SK-N-SH treated with all-trans-retinoic acid at 6 μM for 48 hours (cell line): ENCODE measurements around the gene UBA7.
"Not testable (repeated sequence)": the region's sequence is repeated elsewhere in the genome, so short reads cannot be mapped to it uniquely, and the experiment has no call there.

Source experiments
- ATAC-seq: fragments of 200-7000 bp; cut with Tn5 transposase; 3 replicates; pipeline ENCODE4 v1.9.1; 2020; ENCODE audit warnings: mild to moderate bottlenecking, moderate library complexity
- ARNTL ChIP-seq: fragments of 450-650 bp; formaldehyde crosslinking; IDR thresholded peaks from 2 replicates; pipeline ENCODE4 v1.5.0; 2020; ENCODE audit warnings: low read depth, mild to moderate bottlenecking, moderate library complexity, borderline replicate concordance
- BACH2 ChIP-seq: fragments of 250-450 bp; sonication (Bioruptor Pico); IDR thresholded peaks from 2 replicates; pipeline ENCODE4 v1.9.0; 2021; ENCODE audit warnings: mild to moderate bottlenecking, borderline replicate concordance
- CSDC2 ChIP-seq: fragments of 250-450 bp; sonication (Bioruptor Pico); IDR thresholded peaks from 2 replicates; pipeline ENCODE4 v1.5.0; 2020; ENCODE audit warnings: mild to moderate bottlenecking, moderate library complexity
- ESRRG ChIP-seq: fragments of 250-450 bp; sonication (Bioruptor Pico); IDR thresholded peaks from 2 replicates; pipeline ENCODE4 v1.6.1; 2021; ENCODE audit warnings: mild to moderate bottlenecking
- GLIS3 ChIP-seq: fragments of 250-450 bp; sonication (Bioruptor Pico); IDR thresholded peaks from 2 replicates; pipeline ENCODE4 v1.5.0; 2020; ENCODE audit warnings: mild to moderate bottlenecking, moderate library complexity
- ISL1 ChIP-seq: fragments of 250-450 bp; sonication (Bioruptor Pico); IDR thresholded peaks from 2 replicates; pipeline ENCODE4 v2.1.2; 2022; ENCODE audit warnings: mild to moderate bottlenecking, moderate library complexity
- OSR1 ChIP-seq: fragments of 250-450 bp; sonication (Bioruptor Pico); IDR thresholded peaks from 2 replicates; pipeline ENCODE4 v1.8.0; 2022; ENCODE audit warnings: moderate library complexity, mild to moderate bottlenecking, inconsistent platforms
- PATZ1 ChIP-seq: fragments of 250-450 bp; sonication (Bioruptor Pico); IDR thresholded peaks from 2 replicates; pipeline ENCODE4 v1.8.0; 2020; ENCODE audit warnings: mild to moderate bottlenecking, moderate library complexity, borderline replicate concordance
- POU6F1 ChIP-seq: fragments of 250-450 bp; sonication (Bioruptor Pico); IDR thresholded peaks from 2 replicates; pipeline ENCODE4 v1.8.0; 2021; ENCODE audit warnings: low read depth, mild to moderate bottlenecking, moderate library complexity, borderline replicate concordance
- PPARA ChIP-seq: fragments of 250-450 bp; sonication (Bioruptor Pico); IDR thresholded peaks from 2 replicates; pipeline ENCODE4 v1.5.0; 2020; ENCODE audit warnings: mild to moderate bottlenecking, borderline replicate concordance
- RARB ChIP-seq: fragments of 250-450 bp; sonication (Bioruptor Pico); IDR thresholded peaks from 2 replicates; pipeline ENCODE4 v1.8.0; 2021; ENCODE audit warnings: mild to moderate bottlenecking, moderate library complexity
- SNAI2 ChIP-seq: fragments of 250-450 bp; sonication (Bioruptor Pico); IDR thresholded peaks from 2 replicates; pipeline ENCODE4 v1.5.0; 2020; ENCODE audit warnings: mild to moderate bottlenecking, moderate library complexity
- TCF4 ChIP-seq: fragments of 250-450 bp; sonication (Bioruptor Pico); IDR thresholded peaks from 2 replicates; pipeline ENCODE4 v1.8.0; 2021; ENCODE audit warnings: mild to moderate bottlenecking, moderate library complexity, borderline replicate concordance
- TOX ChIP-seq: fragments of 250-450 bp; sonication (Bioruptor Pico); IDR thresholded peaks from 2 replicates; pipeline ENCODE4 v1.8.0; 2021; ENCODE audit warnings: mild to moderate bottlenecking, moderate library complexity, borderline replicate concordance
- ZFP30 ChIP-seq: fragments of 450-650 bp; formaldehyde crosslinking; IDR thresholded peaks from 2 replicates; pipeline ENCODE4 v1.5.0; 2022; ENCODE audit warnings: mild to moderate bottlenecking, moderate library complexity
- ZNF565 ChIP-seq: fragments of 450-650 bp; formaldehyde crosslinking; conservative IDR thresholded peaks from 2 replicates; pipeline ENCODE4 v1.5.0; 2020; ENCODE audit warnings: low read depth, mild to moderate bottlenecking, moderate library complexity
- ZNF70 ChIP-seq: fragments of 450-650 bp; formaldehyde crosslinking; IDR thresholded peaks from 2 replicates; pipeline ENCODE4 v1.5.0; 2020; ENCODE audit warnings: mild to moderate bottlenecking, moderate library complexity
- ZNF8 ChIP-seq: fragments of 450-650 bp; formaldehyde crosslinking; IDR thresholded peaks from 2 replicates; pipeline ENCODE4 v1.5.0; 2020; ENCODE audit warnings: mild to moderate bottlenecking, moderate library complexity
- TF ChIP-seq, protein P1 (sequence below): fragments of 250-450 bp; sonication (Bioruptor Pico); IDR thresholded peaks from 2 replicates; pipeline ENCODE4 v1.5.1; 2021; ENCODE audit warnings: mild to moderate bottlenecking, moderate library complexity
- TF ChIP-seq, protein P2 (sequence below): fragments of 250-450 bp; sonication (Bioruptor Pico); IDR thresholded peaks from 2 replicates; pipeline ENCODE4 v1.5.1; 2020; ENCODE audit warnings: low read depth, mild to moderate bottlenecking, moderate library complexity
- TF ChIP-seq, protein P3 (sequence below): fragments of 250-450 bp; sonication (Bioruptor Pico); IDR thresholded peaks from 2 replicates; pipeline ENCODE4 v1.5.0; 2020; ENCODE audit warnings: mild to moderate bottlenecking, moderate library complexity

The UBA7 gene

GRCh38 chr3:49826016-49826415, 12.3 kb upstream of the UBA7 start (continued):
- TF ChIP-seq ARNTL (CRISPR knock-in tag): no peak
- TF ChIP-seq CSDC2 (CRISPR knock-in tag): no peak
- no peak for TF ChIP-seq SNAI2 (CRISPR knock-in tag)
- no peak for TF ChIP-seq TCF4
- TF ChIP-seq, protein P1, sequence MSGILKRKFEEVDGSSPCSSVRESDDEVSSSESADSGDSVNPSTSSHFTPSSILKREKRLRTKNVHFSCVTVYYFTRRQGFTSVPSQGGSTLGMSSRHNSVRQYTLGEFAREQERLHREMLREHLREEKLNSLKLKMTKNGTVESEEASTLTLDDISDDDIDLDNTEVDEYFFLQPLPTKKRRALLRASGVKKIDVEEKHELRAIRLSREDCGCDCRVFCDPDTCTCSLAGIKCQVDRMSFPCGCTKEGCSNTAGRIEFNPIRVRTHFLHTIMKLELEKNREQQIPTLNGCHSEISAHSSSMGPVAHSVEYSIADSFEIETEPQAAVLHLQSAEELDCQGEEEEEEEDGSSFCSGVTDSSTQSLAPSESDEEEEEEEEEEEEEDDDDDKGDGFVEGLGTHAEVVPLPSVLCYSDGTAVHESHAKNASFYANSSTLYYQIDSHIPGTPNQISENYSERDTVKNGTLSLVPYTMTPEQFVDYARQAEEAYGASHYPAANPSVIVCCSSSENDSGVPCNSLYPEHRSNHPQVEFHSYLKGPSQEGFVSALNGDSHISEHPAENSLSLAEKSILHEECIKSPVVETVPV: no peak
- TF ChIP-seq PPARA (CRISPR knock-in tag): no peak
- TF ChIP-seq, all 23 proteins: peak for 0

DNA sequence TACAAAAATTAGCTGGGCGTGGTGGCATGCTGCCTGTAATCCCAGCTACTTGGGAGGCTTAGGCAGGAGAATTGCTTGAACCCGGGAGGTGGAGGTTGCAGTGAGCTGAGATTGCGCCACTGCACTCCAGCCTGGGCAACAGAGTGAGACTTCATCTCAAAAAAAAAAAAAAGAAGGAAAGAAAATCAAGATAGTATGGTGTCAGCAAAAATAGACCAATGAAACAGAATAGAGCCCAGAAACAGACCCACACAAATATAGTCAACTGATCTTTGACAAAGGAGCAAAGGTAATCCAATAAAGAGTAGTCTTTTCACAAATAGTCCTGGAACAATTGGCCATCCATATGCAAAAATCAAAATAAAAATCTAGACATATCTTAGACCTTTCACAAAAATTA, 9.4 kb upstream of the UBA7 start:
- ATAC-seq: not testable (repeated sequence)

- ATAC-seq: no peak; the same call in none of the 3 replicates
- TF ChIP-seq, protein P1: no peak
- no peak for TF ChIP-seq POU6F1 (CRISPR knock-in tag)
- no peak for TF ChIP-seq PATZ1 (CRISPR knock-in tag)
- no peak for TF ChIP-seq ISL1 (CRISPR knock-in tag)
- TF ChIP-seq ARNTL (CRISPR knock-in tag): no peak
- no peak for TF ChIP-seq BACH2 (CRISPR knock-in tag)
- TF ChIP-seq GLIS3: no peak
- TF ChIP-seq PPARA (CRISPR knock-in tag): no peak
- no peak for TF ChIP-seq OSR1 (CRISPR knock-in tag)
- TF ChIP-seq SNAI2 (CRISPR knock-in tag): no peak
- TF ChIP-seq, protein P2, sequence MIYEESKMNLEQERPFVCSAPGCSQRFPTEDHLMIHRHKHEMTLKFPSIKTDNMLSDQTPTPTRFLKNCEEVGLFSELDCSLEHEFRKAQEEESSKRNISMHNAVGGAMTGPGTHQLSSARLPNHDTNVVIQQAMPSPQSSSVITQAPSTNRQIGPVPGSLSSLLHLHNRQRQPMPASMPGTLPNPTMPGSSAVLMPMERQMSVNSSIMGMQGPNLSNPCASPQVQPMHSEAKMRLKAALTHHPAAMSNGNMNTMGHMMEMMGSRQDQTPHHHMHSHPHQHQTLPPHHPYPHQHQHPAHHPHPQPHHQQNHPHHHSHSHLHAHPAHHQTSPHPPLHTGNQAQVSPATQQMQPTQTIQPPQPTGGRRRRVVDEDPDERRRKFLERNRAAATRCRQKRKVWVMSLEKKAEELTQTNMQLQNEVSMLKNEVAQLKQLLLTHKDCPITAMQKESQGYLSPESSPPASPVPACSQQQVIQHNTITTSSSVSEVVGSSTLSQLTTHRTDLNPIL (CRISPR knock-in tag): no peak
- no peak for TF ChIP-seq CSDC2 (CRISPR knock-in tag)
- TF ChIP-seq ZNF70 (CRISPR knock-in tag): no peak
- TF ChIP-seq TOX (CRISPR knock-in tag): no peak
- TF ChIP-seq, all 23 proteins: peak for 0
Observed at GRCh38 chr3:49812916-49813496, 747 bp downstream of the UBA7 start.

GRCh38 chr3:49807431-49808114, 6.2 kb downstream of the UBA7 start:
- no peak for ATAC-seq
- TF ChIP-seq BACH2 (CRISPR knock-in tag): no peak
- no peak for TF ChIP-seq PPARA (CRISPR knock-in tag)
- TF ChIP-seq ZNF565 (CRISPR knock-in tag): no peak
- no peak for TF ChIP-seq ESRRG (CRISPR knock-in tag)
- no peak for TF ChIP-seq GLIS3
- no peak for TF ChIP-seq ZFP30 (CRISPR knock-in tag)
- TF ChIP-seq ARNTL (CRISPR knock-in tag): no peak
- TF ChIP-seq RARB: no peak
- TF ChIP-seq PATZ1 (CRISPR knock-in tag): no peak
- TF ChIP-seq, protein P3, sequence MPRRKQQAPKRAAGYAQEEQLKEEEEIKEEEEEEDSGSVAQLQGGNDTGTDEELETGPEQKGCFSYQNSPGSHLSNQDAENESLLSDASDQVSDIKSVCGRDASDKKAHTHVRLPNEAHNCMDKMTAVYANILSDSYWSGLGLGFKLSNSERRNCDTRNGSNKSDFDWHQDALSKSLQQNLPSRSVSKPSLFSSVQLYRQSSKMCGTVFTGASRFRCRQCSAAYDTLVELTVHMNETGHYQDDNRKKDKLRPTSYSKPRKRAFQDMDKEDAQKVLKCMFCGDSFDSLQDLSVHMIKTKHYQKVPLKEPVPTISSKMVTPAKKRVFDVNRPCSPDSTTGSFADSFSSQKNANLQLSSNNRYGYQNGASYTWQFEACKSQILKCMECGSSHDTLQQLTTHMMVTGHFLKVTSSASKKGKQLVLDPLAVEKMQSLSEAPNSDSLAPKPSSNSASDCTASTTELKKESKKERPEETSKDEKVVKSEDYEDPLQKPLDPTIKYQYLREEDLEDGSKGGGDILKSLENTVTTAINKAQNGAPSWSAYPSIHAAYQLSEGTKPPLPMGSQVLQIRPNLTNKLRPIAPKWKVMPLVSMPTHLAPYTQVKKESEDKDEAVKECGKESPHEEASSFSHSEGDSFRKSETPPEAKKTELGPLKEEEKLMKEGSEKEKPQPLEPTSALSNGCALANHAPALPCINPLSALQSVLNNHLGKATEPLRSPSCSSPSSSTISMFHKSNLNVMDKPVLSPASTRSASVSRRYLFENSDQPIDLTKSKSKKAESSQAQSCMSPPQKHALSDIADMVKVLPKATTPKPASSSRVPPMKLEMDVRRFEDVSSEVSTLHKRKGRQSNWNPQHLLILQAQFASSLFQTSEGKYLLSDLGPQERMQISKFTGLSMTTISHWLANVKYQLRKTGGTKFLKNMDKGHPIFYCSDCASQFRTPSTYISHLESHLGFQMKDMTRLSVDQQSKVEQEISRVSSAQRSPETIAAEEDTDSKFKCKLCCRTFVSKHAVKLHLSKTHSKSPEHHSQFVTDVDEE (CRISPR knock-in tag): no peak
- no peak for TF ChIP-seq SNAI2 (CRISPR knock-in tag)
- TF ChIP-seq ZNF8 (CRISPR knock-in tag): no peak
